K562 (cell line): Measurements from ENCODE around the gene NPM1. TPM values are rescaled to one million over a fixed set of nuclear protein-coding genes. Genes with fewer than 3 reads are reported as not detected.

Experiments
- ELF2 ChIP-seq: fragments of 250-450 bp; sonication (Bioruptor Pico); IDR thresholded peaks from 2 replicates; pipeline ENCODE4 v1.5.0; 2021; ENCODE audit warnings: mild to moderate bottlenecking
- ETV1 ChIP-seq: fragments of 450-650 bp; conservative IDR thresholded peaks from 2 replicates; pipeline ENCODE4 v1.6.1; 2016; ENCODE audit warnings: missing genetic modification characterization, control low read depth, low read depth, missing compliant biosample characterization
- POLR2A ChIP-seq: fragments of 450-650 bp; conservative IDR thresholded peaks from 2 replicates; pipeline ENCODE4 v1.6.1; 2016
- POLR2B ChIP-seq: fragments of 450-650 bp; IDR thresholded peaks from 2 replicates; pipeline ENCODE4 v1.6.1; 2018; ENCODE audit warnings: low read depth; ENCODE audit not compliant: partially characterized antibody
- polyA plus RNA-seq, 8 experiments: library from polyadenylated mRNA; depleted of rRNA in 4 of 8; stranded (reverse) in 5 of 8; unstranded in 3 of 8; fragments of >200 nt; fragmentation: Nextera tagmentation in 2 of 8; fragmentation: Illumina TruSeq in 1 of 8; extraction: Ambion mirVana in 2 of 8; extraction: Trizol in 1 of 8; gene quantifications; 2 replicates each; pipeline versions ENCODE4 v1.2.1 to v1.2.3, GENCODE V29; 2011 to 2014; ENCODE audit warnings: inconsistent platforms in 1 of 8, missing spikeins in 1 of 8
- total RNA-seq, 7 experiments: library from RNA; depleted of rRNA in 6 of 7; stranded (reverse); fragments of >200 nt in 6 of 7; fragmentation: Illumina TruSeq in 2 of 7; extraction: Trizol in 2 of 7; gene quantifications; 2 replicates each; pipeline versions ENCODE4 v1.2.1 to v1.2.3, GENCODE V29; 2011 to 2021; ENCODE audit warnings: low replicate concordance in 1 of 7
- TF ChIP-seq, protein P1 (sequence below): fragments of 450-650 bp; IDR thresholded peaks from 2 replicates; pipeline ENCODE4 v1.6.1; 2016; ENCODE audit warnings: low read depth

Gene NPM1
- total and polyA plus RNA-seq, 9 of the 15 experiments (the other 6 are each of a cell fraction or from before 2014, with no cell fraction given) = 2,438 to 6,909 (median 5,639) TPM

DNA sequence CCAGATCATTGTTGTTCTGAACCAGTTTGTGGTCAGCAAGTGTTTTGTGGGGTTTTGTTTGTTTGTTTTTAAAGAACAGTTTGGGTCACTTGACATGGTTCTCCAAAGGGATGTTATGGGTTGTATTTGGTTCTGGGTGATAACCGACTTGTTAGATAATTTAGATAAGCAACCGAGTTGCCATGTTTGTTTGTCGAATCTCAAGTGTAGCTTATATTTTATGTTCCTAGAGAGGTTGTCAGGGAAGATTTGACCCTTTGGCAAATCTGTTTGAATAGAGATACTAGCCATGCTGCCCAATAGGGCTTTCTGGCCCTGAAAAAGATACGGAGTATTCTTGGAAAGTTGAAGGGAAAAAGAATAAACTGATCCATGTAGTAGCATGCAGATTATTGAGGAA is 19.6 kb downstream of the NPM1 start (continued):
- TF ChIP-seq, protein P1, sequence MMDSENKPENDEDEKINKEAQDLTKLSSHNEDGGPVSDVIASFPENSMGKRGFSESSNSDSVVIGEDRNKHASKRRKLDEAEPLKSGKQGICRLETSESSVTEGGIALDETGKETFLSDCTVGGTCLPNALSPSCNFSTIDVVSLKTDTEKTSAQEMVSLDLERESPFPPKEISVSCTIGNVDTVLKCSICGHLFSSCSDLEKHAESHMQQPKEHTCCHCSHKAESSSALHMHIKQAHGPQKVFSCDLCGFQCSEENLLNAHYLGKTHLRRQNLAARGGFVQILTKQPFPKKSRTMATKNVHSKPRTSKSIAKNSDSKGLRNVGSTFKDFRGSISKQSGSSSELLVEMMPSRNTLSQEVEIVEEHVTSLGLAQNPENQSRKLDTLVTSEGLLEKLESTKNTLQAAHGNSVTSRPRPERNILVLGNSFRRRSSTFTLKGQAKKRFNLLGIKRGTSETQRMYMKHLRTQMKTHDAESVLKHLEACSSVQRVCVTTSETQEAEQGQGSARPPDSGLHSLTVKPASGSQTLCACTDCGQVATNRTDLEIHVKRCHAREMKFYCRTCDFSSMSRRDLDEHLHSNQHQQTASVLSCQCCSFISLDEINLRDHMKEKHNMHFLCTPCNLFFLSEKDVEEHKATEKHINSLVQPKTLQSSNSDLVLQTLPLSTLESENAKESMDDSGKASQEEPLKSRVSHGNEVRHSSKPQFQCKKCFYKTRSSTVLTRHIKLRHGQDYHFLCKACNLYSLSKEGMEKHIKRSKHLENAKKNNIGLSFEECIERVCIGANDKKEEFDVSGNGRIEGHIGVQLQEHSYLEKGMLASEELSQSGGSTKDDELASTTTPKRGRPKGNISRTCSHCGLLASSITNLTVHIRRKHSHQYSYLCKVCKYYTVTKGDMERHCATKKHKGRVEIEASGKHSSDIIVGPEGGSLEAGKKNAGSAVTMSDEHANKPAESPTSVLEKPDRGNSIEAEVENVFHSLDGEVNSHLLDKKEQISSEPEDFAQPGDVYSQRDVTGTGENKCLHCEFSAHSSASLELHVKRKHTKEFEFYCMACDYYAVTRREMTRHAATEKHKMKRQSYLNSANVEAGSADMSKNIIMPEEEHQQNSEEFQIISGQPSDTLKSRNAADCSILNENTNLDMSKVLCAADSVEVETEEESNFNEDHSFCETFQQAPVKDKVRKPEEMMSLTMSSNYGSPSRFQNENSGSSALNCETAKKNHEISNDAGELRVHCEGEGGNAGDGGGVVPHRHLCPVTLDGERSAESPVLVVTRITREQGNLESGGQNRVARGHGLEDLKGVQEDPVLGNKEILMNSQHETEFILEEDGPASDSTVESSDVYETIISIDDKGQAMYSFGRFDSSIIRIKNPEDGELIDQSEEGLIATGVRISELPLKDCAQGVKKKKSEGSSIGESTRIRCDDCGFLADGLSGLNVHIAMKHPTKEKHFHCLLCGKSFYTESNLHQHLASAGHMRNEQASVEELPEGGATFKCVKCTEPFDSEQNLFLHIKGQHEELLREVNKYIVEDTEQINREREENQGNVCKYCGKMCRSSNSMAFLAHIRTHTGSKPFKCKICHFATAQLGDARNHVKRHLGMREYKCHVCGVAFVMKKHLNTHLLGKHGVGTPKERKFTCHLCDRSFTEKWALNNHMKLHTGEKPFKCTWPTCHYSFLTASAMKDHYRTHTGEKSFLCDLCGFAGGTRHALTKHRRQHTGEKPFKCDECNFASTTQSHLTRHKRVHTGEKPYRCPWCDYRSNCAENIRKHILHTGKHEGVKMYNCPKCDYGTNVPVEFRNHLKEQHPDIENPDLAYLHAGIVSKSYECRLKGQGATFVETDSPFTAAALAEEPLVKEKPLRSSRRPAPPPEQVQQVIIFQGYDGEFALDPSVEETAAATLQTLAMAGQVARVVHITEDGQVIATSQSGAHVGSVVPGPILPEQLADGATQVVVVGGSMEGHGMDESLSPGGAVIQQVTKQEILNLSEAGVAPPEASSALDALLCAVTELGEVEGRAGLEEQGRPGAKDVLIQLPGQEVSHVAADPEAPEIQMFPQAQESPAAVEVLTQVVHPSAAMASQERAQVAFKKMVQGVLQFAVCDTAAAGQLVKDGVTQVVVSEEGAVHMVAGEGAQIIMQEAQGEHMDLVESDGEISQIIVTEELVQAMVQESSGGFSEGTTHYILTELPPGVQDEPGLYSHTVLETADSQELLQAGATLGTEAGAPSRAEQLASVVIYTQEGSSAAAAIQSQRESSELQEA = no peak
- peak; percentile 16; the same call in 1 of the 2 replicates for TF ChIP-seq POLR2A
- TF ChIP-seq POLR2B = peak; percentile 18
- no peak for TF ChIP-seq ELF2 (CRISPR knock-in tag)
- no peak for TF ChIP-seq ETV1 (tag)
